ENCODE data around the gene SOWAHB.
A peak's percentile ranks its signal among the peaks of the same experiment; 100 is the strongest.

SOWAHB gene

GRCh38 chr4:76897536-76898384, at the start of gene SOWAHB:
Gene SOWAHB (minus strand): TSS chr4:76898144. CDS start chr4:76897849, 295 bp downstream.
- DNase-seq (ENCODE audit: low read depth in 2 of 2) = peak in 1 of 2 donors; percentile 15

GRCh38 chr4:76947369-76947768, 49.4 kb upstream of the SOWAHB start:
- DNase-seq (ENCODE audit: low read depth in 2 of 2) = no peak

GRCh38 chr4:76943790-76944189, 45.8 kb upstream of the SOWAHB start:
- no peak for DNase-seq (ENCODE audit: low read depth in 2 of 2)

GRCh38 chr4:76943129-76943620, 45.2 kb upstream of the SOWAHB start:
- no peak for DNase-seq (ENCODE audit: low read depth in 2 of 2)

GRCh38 chr4:76939184-76939583, 41.2 kb upstream of the SOWAHB start:
- no peak for DNase-seq (ENCODE audit: low read depth in 2 of 2)

GRCh38 chr4:76931576-76932276, 33.8 kb upstream of the SOWAHB start:
- no peak for DNase-seq (ENCODE audit: low read depth in 2 of 2)

- DNase-seq (ENCODE audit: low read depth in 2 of 2) = no peak
Observed at GRCh38 chr4:76931087-76931486, 33.1 kb upstream of the SOWAHB start.

GRCh38 chr4:76930685-76931084, 32.7 kb upstream of the SOWAHB start:
- DNase-seq (ENCODE audit: low read depth in 2 of 2) = no peak

GRCh38 chr4:76926841-76927240, 28.9 kb upstream of the SOWAHB start:
- DNase-seq (ENCODE audit: low read depth in 2 of 2) = no peak

- no peak for DNase-seq (ENCODE audit: low read depth in 2 of 2)
Observed at GRCh38 chr4:76923619-76924357, 25.8 kb upstream of the SOWAHB start.

- no peak for DNase-seq (ENCODE audit: low read depth in 2 of 2)
Observed at GRCh38 chr4:76920715-76921114, 22.8 kb upstream of the SOWAHB start.

GRCh38 chr4:76909711-76910110, 11.8 kb upstream of the SOWAHB start:
- DNase-seq (ENCODE audit: low read depth in 2 of 2) = no peak

GRCh38 chr4:76905521-76905920, 7.6 kb upstream of the SOWAHB start:
- no peak for DNase-seq (ENCODE audit: low read depth in 2 of 2)

GRCh38 chr4:76904646-76905190, 6.8 kb upstream of the SOWAHB start:
- no peak for DNase-seq (ENCODE audit: low read depth in 2 of 2)

GRCh38 chr4:76902233-76902890, 4.4 kb upstream of the SOWAHB start:
- DNase-seq (ENCODE audit: low read depth in 2 of 2) = no peak

GRCh38 chr4:76898949-76899645, 1.2 kb upstream of the SOWAHB start:
- no peak for DNase-seq (ENCODE audit: low read depth in 2 of 2)

GRCh38 chr4:76898385-76898692, 395 bp upstream of the SOWAHB start:
- DNase-seq (ENCODE audit: low read depth in 2 of 2) = no peak

- DNase-seq (ENCODE audit: low read depth in 2 of 2) = peak in 1 of 2 donors; percentile 9
Observed at GRCh38 chr4:76896614-76897535, 1.1 kb downstream of the SOWAHB start.

GRCh38 chr4:76896048-76896447, 1.9 kb downstream of the SOWAHB start:
- DNase-seq (ENCODE audit: low read depth in 2 of 2) = no peak

- no peak for DNase-seq (ENCODE audit: low read depth in 2 of 2)
Observed at GRCh38 chr4:76895619-76896018, 2.3 kb downstream of the SOWAHB start.

Data from stimulated activated CD8-positive, alpha-beta memory T cell treated with anti-CD3 and anti-CD28 coated beads, Interleukin-7, amount 100 ng/mL, for 4 hours (primary cell).